BE2C (cell line): ENCODE data around the gene DRD2.

Experiments
- DNase-seq: peaks from one replicate; pipeline ENCODE4 v3.0.0-alpha.2; 2020
- H3K27me3 ChIP-seq: fragments of 250-450 bp; sonication (Bioruptor Pico); 2 replicates; pipeline ENCODE4 v1.5.1; 2020; ENCODE audit warnings: mild to moderate bottlenecking
- H3K36me3 ChIP-seq: fragments of 250-450 bp; sonication (Bioruptor Pico); 2 replicates; pipeline ENCODE4 v1.5.1; 2020; ENCODE audit warnings: mild to moderate bottlenecking
- H3K4me1 ChIP-seq: fragments of 250-450 bp; sonication (Bioruptor Pico); 2 replicates; pipeline ENCODE4 v1.5.1; 2020
- H3K4me3 ChIP-seq: 2 replicates; pipeline ENCODE4 v1.5.1; 2011; ENCODE audit warnings: low read depth, low read length
- H3K9me3 ChIP-seq: fragments of 250-450 bp; sonication (Bioruptor Pico); 2 replicates; pipeline ENCODE4 v1.5.1; 2020
- CTCF ChIP-seq: IDR thresholded peaks from 2 replicates; pipeline ENCODE4 v1.5.1; 2012; ENCODE audit warnings: mild to moderate bottlenecking, low read depth, low read length

The DRD2 gene

GRCh38 chr11:113458189-113458588, 17.0 kb downstream of the DRD2 start:
- Histone ChIP-seq H3K4me1 (peaks cover 18% of the 10 kb centered on the region), H3K9me3 (no peaks in the 10 kb centered on the region), H3K36me3 (peaks cover 4% of the 10 kb centered on the region; the same call in 1 of the 2 replicates), H3K4me3 (no peak overlapping the region), H3K27me3 (no peaks in the 10 kb centered on the region)
- TF ChIP-seq CTCF = no peak
- DNase-seq = no peak

- H3K27me3 ChIP-seq = no peaks in the 10 kb centered on the region
Measured at GRCh38 chr11:113457784-113458183, 17.4 kb downstream of the DRD2 start.

GRCh38 chr11:113454455-113454854, 20.7 kb downstream of the DRD2 start:
- no peak for TF ChIP-seq CTCF
- Histone ChIP-seq H3K27me3 (no peaks in the 10 kb centered on the region), H3K9me3 (no peaks in the 10 kb centered on the region), H3K4me3 (no peak overlapping the region), H3K36me3 (no peaks in the 10 kb centered on the region), H3K4me1 (peaks cover 18% of the 10 kb centered on the region)
- DNase-seq = no peak

More at GRCh38 chr11:113457784-113458183, 17.4 kb downstream of the DRD2 start:
- Histone ChIP-seq H3K4me1 (peaks cover 18% of the 10 kb centered on the region), H3K36me3 (peaks cover 4% of the 10 kb centered on the region; the same call in 1 of the 2 replicates), H3K9me3 (no peaks in the 10 kb centered on the region), H3K4me3 (no peak overlapping the region)
- peak; percentile 26 for DNase-seq
- no peak for TF ChIP-seq CTCF

GRCh38 chr11:113449743-113450142, 25.5 kb downstream of the DRD2 start:
- H3K27me3 ChIP-seq = no peaks in the 10 kb centered on the region
- peaks cover 39% of the 10 kb centered on the region for H3K4me1 ChIP-seq
- H3K36me3 ChIP-seq = no peaks in the 10 kb centered on the region
- no peak for DNase-seq
- TF ChIP-seq CTCF = no peak
- H3K4me3 ChIP-seq = no peak overlapping the region
- no peaks in the 10 kb centered on the region for H3K9me3 ChIP-seq

GRCh38 chr11:113448316-113448677, 26.9 kb downstream of the DRD2 start:
- no peak overlapping the region for H3K4me3 ChIP-seq
- H3K4me1 ChIP-seq = peaks cover 46% of the 10 kb centered on the region
- H3K36me3 ChIP-seq = no peaks in the 10 kb centered on the region
- no peaks in the 10 kb centered on the region for H3K9me3 ChIP-seq
- H3K27me3 ChIP-seq = no peaks in the 10 kb centered on the region
- no peak for DNase-seq
- no peak for TF ChIP-seq CTCF

GRCh38 chr11:113447621-113448315, 27.4 kb downstream of the DRD2 start:
- TF ChIP-seq CTCF = no peak
- peak; percentile 67 for DNase-seq

More at GRCh38 chr11:113447621-113448315, 27.4 kb downstream of the DRD2 start:
- Histone ChIP-seq H3K4me1 (peaks cover 46% of the 10 kb centered on the region), H3K27me3 (no peaks in the 10 kb centered on the region), H3K9me3 (no peaks in the 10 kb centered on the region), H3K4me3 (no peak overlapping the region; the same call in 1 of the 2 replicates), H3K36me3 (no peaks in the 10 kb centered on the region)
